Neural cell (in vitro differentiated cells): ENCODE data around the gene SLC16A10. TPM values are rescaled to one million over a fixed set of nuclear protein-coding genes. Genes with fewer than 3 reads are reported as not detected.

Experiments
- H2AFZ ChIP-seq: fragments of 200-600, 300-800 bp; sonication (generic), shearing (Covaris generic); 2 replicates; pipeline ENCODE4 v1.6.0; 2014; ENCODE audit warnings: low read depth, mild to moderate bottlenecking, antibody characterized with exemption, low read length, moderate library complexity
- H3F3A ChIP-seq: fragments of 200-600 bp; shearing (Covaris generic); 2 replicates; pipeline ENCODE4 v1.6.1; 2016; ENCODE audit warnings: mild to moderate bottlenecking, moderate library complexity, mixed read lengths, antibody characterized with exemption, low read length; ENCODE audit not compliant: insufficient read depth, poor library complexity, severe bottlenecking
- H3K27ac ChIP-seq: fragments of 200-600, 300-800 bp; sonication (generic), shearing (Covaris generic); 2 replicates; pipeline ENCODE4 v1.5.1; 2014; ENCODE audit warnings: mild to moderate bottlenecking, low read length, moderate library complexity
- H3K27me3 ChIP-seq: fragments of 300-800, 200-600 bp; sonication (generic), shearing (Covaris generic); 2 replicates; pipeline ENCODE4 v1.6.0; 2014; ENCODE audit warnings: mild to moderate bottlenecking, low read depth, low read length, moderate library complexity; ENCODE audit not compliant: insufficient read depth
- H3K36me3 ChIP-seq: fragments of 300-800, 200-600 bp; sonication (generic), shearing (Covaris generic); 2 replicates; pipeline ENCODE4 v1.5.1; 2014; ENCODE audit warnings: mild to moderate bottlenecking, antibody characterized with exemption, low read length, moderate library complexity; ENCODE audit not compliant: insufficient read depth
- H3K4me2 ChIP-seq: fragments of 300-800, 200-600 bp; sonication (generic), shearing (Covaris generic); 2 replicates; pipeline ENCODE4 v1.6.0; 2014; ENCODE audit warnings: mild to moderate bottlenecking, low read length
- H3K4me3 ChIP-seq: fragments of 300-800, 200-600 bp; sonication (generic), shearing (Covaris generic); 2 replicates; pipeline ENCODE4 v1.5.1; 2014; ENCODE audit warnings: mild to moderate bottlenecking, low read length, moderate library complexity
- H3K79me2 ChIP-seq: fragments of 200-600 bp; shearing (Covaris generic); replicated peaks from 2 replicates; pipeline ENCODE4 v1.6.0; 2014; ENCODE audit warnings: mild to moderate bottlenecking, low read length, moderate library complexity; ENCODE audit not compliant: insufficient read depth
- H3K9ac ChIP-seq: fragments of 300-800, 200-600 bp; sonication (generic), shearing (Covaris generic); 2 replicates; pipeline ENCODE4 v1.6.1; 2016; ENCODE audit warnings: mild to moderate bottlenecking, low read length, mixed read lengths
- H3K9me2 ChIP-seq: fragments of 200-600 bp; shearing (Covaris generic); 2 replicates; pipeline ENCODE4 v1.6.1; 2016; ENCODE audit warnings: mild to moderate bottlenecking, low read length, mixed read lengths; ENCODE audit not compliant: insufficient read depth
- H3K9me3 ChIP-seq: fragments of 200-600, 300-800 bp; sonication (generic), shearing (Covaris generic); 2 replicates; pipeline ENCODE4 v1.6.1; 2016; ENCODE audit warnings: mild to moderate bottlenecking, mixed run types, low read length, moderate library complexity, mixed read lengths
- H4K20me1 ChIP-seq: fragments of 200-600 bp; shearing (Covaris generic); 2 replicates; pipeline ENCODE4 v1.6.1; 2016; ENCODE audit warnings: mild to moderate bottlenecking, mixed run types; ENCODE audit not compliant: insufficient read depth
- EP300 ChIP-seq: fragments of 450-650 bp; conservative IDR thresholded peaks from 2 replicates; pipeline ENCODE4 v1.6.1; 2014; ENCODE audit warnings: antibody characterized with exemption, mild to moderate bottlenecking, moderate library complexity; ENCODE audit not compliant: poor library complexity, severe bottlenecking
- EZH2 ChIP-seq: fragments of 200-600, 300-800 bp; shearing (Covaris generic), sonication (generic); IDR thresholded peaks from 2 replicates; pipeline ENCODE4 v1.6.1; 2014; ENCODE audit warnings: antibody characterized with exemption, low read length, borderline replicate concordance, mild to moderate bottlenecking; ENCODE audit not compliant: insufficient read depth, poor library complexity, severe bottlenecking
- POLR2AphosphoS5 ChIP-seq: IDR thresholded peaks from 2 replicates; pipeline ENCODE4 v1.6.1; 2012
- TAF1 ChIP-seq: IDR thresholded peaks from 2 replicates; pipeline ENCODE4 v1.6.1; 2012; ENCODE audit warnings: low read depth
- polyA plus RNA-seq: library from polyadenylated mRNA; depleted of rRNA; stranded (reverse); fragments of >200 nt; gene quantifications from 2 replicates; pipeline ENCODE4 v1.2.3, GENCODE V29; 2014
- TF ChIP-seq, protein P1 (sequence below): fragments of 450-650 bp; IDR thresholded peaks from 2 replicates; pipeline ENCODE4 v1.5.1; 2014; ENCODE audit warnings: antibody characterized with exemption, mild to moderate bottlenecking, moderate library complexity; ENCODE audit not compliant: poor library complexity, severe bottlenecking
- TF ChIP-seq, protein P2 (sequence below): IDR thresholded peaks from 2 replicates; pipeline ENCODE4 v1.6.1; 2012; ENCODE audit warnings: borderline replicate concordance

SLC16A10 gene
- polyA plus RNA-seq, 1 donor from 2014 or later: 1.5 TPM

DNA sequence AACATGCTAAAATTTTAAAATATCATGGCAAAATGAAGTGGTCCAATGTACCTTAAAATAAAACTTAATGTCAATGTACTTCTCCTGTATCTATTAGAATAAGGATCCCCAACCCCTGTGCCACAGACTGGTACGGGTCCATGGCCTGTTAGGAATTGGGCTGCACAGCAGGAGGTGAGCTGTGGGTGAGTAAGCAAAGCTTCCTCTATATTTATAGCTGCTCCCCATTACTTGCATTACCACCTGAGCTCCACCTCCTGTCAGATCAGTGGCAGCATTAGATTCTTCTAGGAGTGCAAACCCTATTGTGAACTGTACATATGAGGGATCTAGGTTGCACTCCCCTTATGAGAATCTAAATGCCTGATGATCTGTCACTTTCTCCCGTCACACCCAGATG, 86.0 kb downstream of the SLC16A10 start:
- Histone ChIP-seq H3K79me2 (no peaks in the 10 kb centered on the region), H3K27ac (no peak overlapping the region), H3F3A (no peaks in the 10 kb centered on the region), H4K20me1 (no peaks in the 10 kb centered on the region), H3K27me3 (no peaks in the 10 kb centered on the region), H3K9ac (no peak overlapping the region), H3K4me3 (no peak overlapping the region), H3K9me3 (no peaks in the 10 kb centered on the region), H3K36me3 (no peaks in the 10 kb centered on the region), H3K4me2 (no peak overlapping the region), H2AFZ (no peak overlapping the region), H3K9me2 (no peaks in the 10 kb centered on the region)
- TF ChIP-seq TAF1 (no peak), EP300 (no peak), EZH2 (no peak)

DNA sequence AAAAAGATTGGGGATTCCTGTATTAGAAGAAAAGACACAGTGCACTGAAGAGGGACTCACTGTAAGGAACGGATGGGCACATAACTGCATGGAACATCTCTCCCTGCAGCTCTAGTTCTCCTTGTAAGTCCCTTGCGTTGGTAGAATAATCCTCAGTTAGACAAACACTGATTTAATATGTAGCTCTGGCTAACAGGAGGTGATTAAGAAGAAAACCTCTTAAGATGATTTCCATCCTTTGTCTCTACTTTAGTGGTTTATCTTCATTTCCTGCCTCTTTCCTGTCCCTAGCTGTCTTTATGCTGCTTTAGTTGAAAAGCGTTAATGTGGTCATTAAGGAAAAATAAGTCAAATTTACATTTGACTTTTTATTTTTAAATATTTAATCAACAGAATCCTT, 86.6 kb downstream of the SLC16A10 start:
- no peak overlapping the region for H2AFZ ChIP-seq

More for the DNA sequence above, 86.6 kb downstream of the SLC16A10 start:
- no peak overlapping the region for H3K4me3 ChIP-seq
- H3K9ac ChIP-seq: no peak overlapping the region
- H3K79me2 ChIP-seq: no peaks in the 10 kb centered on the region
- no peak for TF ChIP-seq EP300
- no peak for TF ChIP-seq TAF1
- TF ChIP-seq POLR2AphosphoS5: no peak
- TF ChIP-seq, protein P1, sequence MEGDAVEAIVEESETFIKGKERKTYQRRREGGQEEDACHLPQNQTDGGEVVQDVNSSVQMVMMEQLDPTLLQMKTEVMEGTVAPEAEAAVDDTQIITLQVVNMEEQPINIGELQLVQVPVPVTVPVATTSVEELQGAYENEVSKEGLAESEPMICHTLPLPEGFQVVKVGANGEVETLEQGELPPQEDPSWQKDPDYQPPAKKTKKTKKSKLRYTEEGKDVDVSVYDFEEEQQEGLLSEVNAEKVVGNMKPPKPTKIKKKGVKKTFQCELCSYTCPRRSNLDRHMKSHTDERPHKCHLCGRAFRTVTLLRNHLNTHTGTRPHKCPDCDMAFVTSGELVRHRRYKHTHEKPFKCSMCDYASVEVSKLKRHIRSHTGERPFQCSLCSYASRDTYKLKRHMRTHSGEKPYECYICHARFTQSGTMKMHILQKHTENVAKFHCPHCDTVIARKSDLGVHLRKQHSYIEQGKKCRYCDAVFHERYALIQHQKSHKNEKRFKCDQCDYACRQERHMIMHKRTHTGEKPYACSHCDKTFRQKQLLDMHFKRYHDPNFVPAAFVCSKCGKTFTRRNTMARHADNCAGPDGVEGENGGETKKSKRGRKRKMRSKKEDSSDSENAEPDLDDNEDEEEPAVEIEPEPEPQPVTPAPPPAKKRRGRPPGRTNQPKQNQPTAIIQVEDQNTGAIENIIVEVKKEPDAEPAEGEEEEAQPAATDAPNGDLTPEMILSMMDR: no peak
- TF ChIP-seq EZH2: no peak
- TF ChIP-seq, protein P2, sequence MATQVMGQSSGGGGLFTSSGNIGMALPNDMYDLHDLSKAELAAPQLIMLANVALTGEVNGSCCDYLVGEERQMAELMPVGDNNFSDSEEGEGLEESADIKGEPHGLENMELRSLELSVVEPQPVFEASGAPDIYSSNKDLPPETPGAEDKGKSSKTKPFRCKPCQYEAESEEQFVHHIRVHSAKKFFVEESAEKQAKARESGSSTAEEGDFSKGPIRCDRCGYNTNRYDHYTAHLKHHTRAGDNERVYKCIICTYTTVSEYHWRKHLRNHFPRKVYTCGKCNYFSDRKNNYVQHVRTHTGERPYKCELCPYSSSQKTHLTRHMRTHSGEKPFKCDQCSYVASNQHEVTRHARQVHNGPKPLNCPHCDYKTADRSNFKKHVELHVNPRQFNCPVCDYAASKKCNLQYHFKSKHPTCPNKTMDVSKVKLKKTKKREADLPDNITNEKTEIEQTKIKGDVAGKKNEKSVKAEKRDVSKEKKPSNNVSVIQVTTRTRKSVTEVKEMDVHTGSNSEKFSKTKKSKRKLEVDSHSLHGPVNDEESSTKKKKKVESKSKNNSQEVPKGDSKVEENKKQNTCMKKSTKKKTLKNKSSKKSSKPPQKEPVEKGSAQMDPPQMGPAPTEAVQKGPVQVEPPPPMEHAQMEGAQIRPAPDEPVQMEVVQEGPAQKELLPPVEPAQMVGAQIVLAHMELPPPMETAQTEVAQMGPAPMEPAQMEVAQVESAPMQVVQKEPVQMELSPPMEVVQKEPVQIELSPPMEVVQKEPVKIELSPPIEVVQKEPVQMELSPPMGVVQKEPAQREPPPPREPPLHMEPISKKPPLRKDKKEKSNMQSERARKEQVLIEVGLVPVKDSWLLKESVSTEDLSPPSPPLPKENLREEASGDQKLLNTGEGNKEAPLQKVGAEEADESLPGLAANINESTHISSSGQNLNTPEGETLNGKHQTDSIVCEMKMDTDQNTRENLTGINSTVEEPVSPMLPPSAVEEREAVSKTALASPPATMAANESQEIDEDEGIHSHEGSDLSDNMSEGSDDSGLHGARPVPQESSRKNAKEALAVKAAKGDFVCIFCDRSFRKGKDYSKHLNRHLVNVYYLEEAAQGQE: no peak
- no peaks in the 10 kb centered on the region for H3F3A ChIP-seq
- no peaks in the 10 kb centered on the region for H3K27me3 ChIP-seq
- H3K9me3 ChIP-seq: no peaks in the 10 kb centered on the region
- H3K9me2 ChIP-seq: no peaks in the 10 kb centered on the region
- no peaks in the 10 kb centered on the region for H4K20me1 ChIP-seq
- H3K27ac ChIP-seq: no peak overlapping the region
- H3K36me3 ChIP-seq: no peaks in the 10 kb centered on the region
- H3K4me2 ChIP-seq: no peak overlapping the region
